Suprapubic skin (tissue), 4 donors: ENCODE results near the gene ASTN2.

Experiments used
- POLR2A ChIP-seq, 2 donors: fragments of 450-650 bp; IDR thresholded peaks; one replicate each; pipeline ENCODE4 v1.6.1; 2017; ENCODE audit warnings: antibody characterized with exemption in 2 of 2, mild to moderate bottlenecking in 2 of 2, moderate library complexity in 2 of 2
- POLR2AphosphoS5 ChIP-seq, 3 donors: sonication (generic); formaldehyde crosslinking; IDR thresholded peaks; one replicate each; pipeline ENCODE4 v1.6.1; 2017; ENCODE audit warnings: antibody characterized with exemption in 3 of 3
- TF ChIP-seq, protein P1 (sequence below), 2 donors: fragments of 200-600 bp in 1 of 2; fragments of 450-650 bp in 1 of 2; sonication (generic) in 1 of 2; IDR thresholded peaks; one replicate each; pipeline ENCODE4 v1.5.1; 2016 to 2019; ENCODE audit warnings: antibody characterized with exemption in 2 of 2, mild to moderate bottlenecking in 1 of 2, moderate library complexity in 1 of 2

DNA sequence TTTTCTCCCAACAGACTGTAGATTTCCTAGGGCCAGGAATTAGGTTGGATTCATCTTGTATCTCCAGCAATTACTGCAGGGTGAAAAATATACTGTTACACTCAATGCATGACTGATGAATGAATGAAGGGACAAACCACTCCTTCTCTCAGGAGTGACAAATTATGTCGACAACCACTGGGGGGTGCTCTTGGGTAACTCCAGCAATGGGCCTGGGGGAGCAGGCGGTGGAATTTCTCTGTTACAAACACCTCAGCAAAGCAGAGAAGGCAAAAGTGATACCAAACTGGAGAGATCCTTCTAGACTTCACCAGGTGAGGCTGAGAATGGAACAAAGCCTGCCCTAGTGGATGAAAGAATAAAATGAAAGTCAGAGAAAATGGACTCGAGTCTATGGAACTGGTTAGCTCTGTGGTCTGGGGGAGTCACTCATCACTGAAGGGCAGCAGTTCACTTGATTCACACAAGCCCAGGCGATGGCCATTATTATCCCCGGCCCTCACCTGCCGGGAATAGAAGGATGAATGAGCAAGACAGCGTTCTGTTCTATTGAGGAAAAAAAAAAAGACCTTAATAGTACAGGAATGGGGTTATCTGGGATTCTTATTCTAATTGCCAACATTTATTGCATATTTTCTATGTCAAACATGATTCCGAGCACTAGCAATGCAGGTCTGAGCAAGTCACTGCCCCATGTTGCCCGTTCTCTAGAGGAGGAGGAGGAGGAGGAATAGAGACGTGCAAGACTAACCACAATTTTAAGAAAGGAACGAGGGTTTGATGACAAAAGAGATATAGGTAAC is 341.1 kb downstream of the ASTN2 start:
- TF ChIP-seq, protein P1, sequence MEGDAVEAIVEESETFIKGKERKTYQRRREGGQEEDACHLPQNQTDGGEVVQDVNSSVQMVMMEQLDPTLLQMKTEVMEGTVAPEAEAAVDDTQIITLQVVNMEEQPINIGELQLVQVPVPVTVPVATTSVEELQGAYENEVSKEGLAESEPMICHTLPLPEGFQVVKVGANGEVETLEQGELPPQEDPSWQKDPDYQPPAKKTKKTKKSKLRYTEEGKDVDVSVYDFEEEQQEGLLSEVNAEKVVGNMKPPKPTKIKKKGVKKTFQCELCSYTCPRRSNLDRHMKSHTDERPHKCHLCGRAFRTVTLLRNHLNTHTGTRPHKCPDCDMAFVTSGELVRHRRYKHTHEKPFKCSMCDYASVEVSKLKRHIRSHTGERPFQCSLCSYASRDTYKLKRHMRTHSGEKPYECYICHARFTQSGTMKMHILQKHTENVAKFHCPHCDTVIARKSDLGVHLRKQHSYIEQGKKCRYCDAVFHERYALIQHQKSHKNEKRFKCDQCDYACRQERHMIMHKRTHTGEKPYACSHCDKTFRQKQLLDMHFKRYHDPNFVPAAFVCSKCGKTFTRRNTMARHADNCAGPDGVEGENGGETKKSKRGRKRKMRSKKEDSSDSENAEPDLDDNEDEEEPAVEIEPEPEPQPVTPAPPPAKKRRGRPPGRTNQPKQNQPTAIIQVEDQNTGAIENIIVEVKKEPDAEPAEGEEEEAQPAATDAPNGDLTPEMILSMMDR (IDR thresholded peaks at IDR 0.05) = peak in 1 of 2 donors; percentile 29
- TF ChIP-seq POLR2A (IDR thresholded peaks at IDR 0.05) = no peak
- no peak for TF ChIP-seq POLR2AphosphoS5 (IDR thresholded peaks at IDR 0.05)
